ENCODE results near the gene NUBP1. TPM values are rescaled to one million over a fixed set of nuclear protein-coding genes. Genes with fewer than 3 reads are reported as not detected.

Gene NUBP1
- total RNA-seq, 1 donor from 2014 or later, result 16.6 TPM

- FAIRE-seq, result no peak
- H3K27me3 ChIP-seq (ENCODE audit: control insufficient read depth, insufficient read depth, low read length), result no peaks in the 10 kb centered on the region
- H3K36me3 ChIP-seq (ENCODE audit: control insufficient read depth, insufficient read depth, low read length), result no peaks in the 10 kb centered on the region
- TF ChIP-seq CTCF (IDR thresholded peaks at IDR 0.05; ENCODE audit: insufficient read depth, low read length, severe bottlenecking), result no peak
- DNase-seq (ENCODE audit: low read depth), result no peak
- no peak overlapping the region for H3K4me3 ChIP-seq (ENCODE audit: low read depth, low read length)
These were observed 66.1 kb downstream of the NUBP1 start for GRCh38 chr16:10809706-10810105.

- H3K36me3 ChIP-seq (ENCODE audit: control insufficient read depth, insufficient read depth, low read length), result no peaks in the 10 kb centered on the region
- FAIRE-seq (no peak), DNase-seq (ENCODE audit: low read depth) (no peak)
- H3K27me3 ChIP-seq (ENCODE audit: control insufficient read depth, insufficient read depth, low read length), result peaks cover 2% of the 10 kb centered on the region
- H3K4me3 ChIP-seq (ENCODE audit: low read depth, low read length), result no peak overlapping the region
- TF ChIP-seq CTCF (IDR thresholded peaks at IDR 0.05; ENCODE audit: insufficient read depth, low read length, severe bottlenecking), result no peak
These were observed 68.9 kb downstream of the NUBP1 start for GRCh38 chr16:10812312-10813098.

- DNase-seq (ENCODE audit: low read depth) (no peak), FAIRE-seq (no peak)
- Histone ChIP-seq H3K27me3 (ENCODE audit: control insufficient read depth, insufficient read depth, low read length) (peaks cover 2% of the 10 kb centered on the region), H3K4me3 (ENCODE audit: low read depth, low read length) (no peak overlapping the region), H3K36me3 (ENCODE audit: control insufficient read depth, insufficient read depth, low read length) (no peaks in the 10 kb centered on the region)
- TF ChIP-seq CTCF (IDR thresholded peaks at IDR 0.05; ENCODE audit: insufficient read depth, low read length, severe bottlenecking), result no peak
These were observed 69.4 kb downstream of the NUBP1 start for GRCh38 chr16:10813099-10813455.

- no peaks in the 10 kb centered on the region for H3K36me3 ChIP-seq (ENCODE audit: control insufficient read depth, insufficient read depth, low read length)
- peaks cover 2% of the 10 kb centered on the region for H3K27me3 ChIP-seq (ENCODE audit: control insufficient read depth, insufficient read depth, low read length)
- no peak for FAIRE-seq
- no peak overlapping the region for H3K4me3 ChIP-seq (ENCODE audit: low read depth, low read length)
- DNase-seq (ENCODE audit: low read depth), result no peak
- no peak for TF ChIP-seq CTCF (IDR thresholded peaks at IDR 0.05; ENCODE audit: insufficient read depth, low read length, severe bottlenecking)
These were observed 73.9 kb downstream of the NUBP1 start for GRCh38 chr16:10817514-10817913.

GRCh38 chr16:10817963-10818941, 74.6 kb downstream of the NUBP1 start, which contains the start of gene TVP23A:
TVP23A (minus strand) TSS chr16:10818794; CDS start chr16:10818493, 301 bp downstream.
- FAIRE-seq, result no peak
- Histone ChIP-seq H3K27me3 (ENCODE audit: control insufficient read depth, insufficient read depth, low read length) (peaks cover 2% of the 10 kb centered on the region), H3K4me3 (ENCODE audit: low read depth, low read length) (no peak within 1 kb of the TSS), H3K36me3 (ENCODE audit: control insufficient read depth, insufficient read depth, low read length) (no peaks in the 10 kb centered on the region)
- TF ChIP-seq CTCF (IDR thresholded peaks at IDR 0.05; ENCODE audit: insufficient read depth, low read length, severe bottlenecking), result no peak
- DNase-seq (ENCODE audit: low read depth), result no peak

Other genes with a start within 250 kb of the NUBP1 start
- gene EMP2, start 163.2 kb upstream of the NUBP1 start, total RNA-seq, result 15.5 and 24.6 TPM in 2 replicates
- 0.26 and 0.53 TPM in 2 replicates for gene TEKT5, start 48.9 kb upstream of the NUBP1 start, total RNA-seq
- not detected in 2 replicates for gene TVP23A, start 75.0 kb downstream of the NUBP1 start, total RNA-seq
- gene CIITA, start 133.4 kb downstream of the NUBP1 start, total RNA-seq, result 0.13 TPM in 1 of 2 replicates, not detected in the other
- 46.2 and 47.9 TPM in 2 replicates for gene DEXI, start 198.6 kb downstream of the NUBP1 start, total RNA-seq
- gene CLEC16A, start 200.7 kb downstream of the NUBP1 start, total RNA-seq, result 13.8 and 15.8 TPM in 2 replicates

Data from bronchial epithelial cell (primary cell).